ENCODE results near the gene HPRT1.

DNA sequence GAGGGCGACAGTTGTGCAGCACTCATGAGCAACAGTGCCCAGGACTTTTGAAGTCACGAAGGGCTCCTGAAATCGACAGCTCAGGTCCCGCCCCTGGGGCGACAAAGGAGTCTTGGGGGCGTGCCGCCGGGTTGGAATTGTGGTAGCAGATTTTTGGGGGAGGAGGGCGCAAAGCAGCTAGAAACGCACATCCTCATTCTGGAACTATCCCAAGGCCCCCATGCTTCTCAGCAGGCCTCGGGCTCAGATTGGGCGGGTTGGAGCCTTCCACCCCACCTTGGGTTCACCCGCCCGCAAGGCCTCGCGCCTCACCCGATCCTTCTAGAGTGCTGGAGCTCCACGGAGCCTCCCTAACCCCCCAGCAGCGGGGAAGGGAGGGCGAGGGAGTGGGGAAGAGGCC lies 85.5 kb downstream of the HPRT1 start:
- TF ChIP-seq, protein P1, sequence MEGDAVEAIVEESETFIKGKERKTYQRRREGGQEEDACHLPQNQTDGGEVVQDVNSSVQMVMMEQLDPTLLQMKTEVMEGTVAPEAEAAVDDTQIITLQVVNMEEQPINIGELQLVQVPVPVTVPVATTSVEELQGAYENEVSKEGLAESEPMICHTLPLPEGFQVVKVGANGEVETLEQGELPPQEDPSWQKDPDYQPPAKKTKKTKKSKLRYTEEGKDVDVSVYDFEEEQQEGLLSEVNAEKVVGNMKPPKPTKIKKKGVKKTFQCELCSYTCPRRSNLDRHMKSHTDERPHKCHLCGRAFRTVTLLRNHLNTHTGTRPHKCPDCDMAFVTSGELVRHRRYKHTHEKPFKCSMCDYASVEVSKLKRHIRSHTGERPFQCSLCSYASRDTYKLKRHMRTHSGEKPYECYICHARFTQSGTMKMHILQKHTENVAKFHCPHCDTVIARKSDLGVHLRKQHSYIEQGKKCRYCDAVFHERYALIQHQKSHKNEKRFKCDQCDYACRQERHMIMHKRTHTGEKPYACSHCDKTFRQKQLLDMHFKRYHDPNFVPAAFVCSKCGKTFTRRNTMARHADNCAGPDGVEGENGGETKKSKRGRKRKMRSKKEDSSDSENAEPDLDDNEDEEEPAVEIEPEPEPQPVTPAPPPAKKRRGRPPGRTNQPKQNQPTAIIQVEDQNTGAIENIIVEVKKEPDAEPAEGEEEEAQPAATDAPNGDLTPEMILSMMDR (IDR thresholded peaks at IDR 0.05 in 8 of 11, conservative IDR thresholded peaks at IDR 0.05 in 3 of 11): no peak
- TF ChIP-seq POLR2A (IDR thresholded peaks at IDR 0.05) (no peak), POLR2AphosphoS5 (IDR thresholded peaks at IDR 0.05) (no peak)
